ENCODE data around the gene CD63.

CD63 gene

DNA sequence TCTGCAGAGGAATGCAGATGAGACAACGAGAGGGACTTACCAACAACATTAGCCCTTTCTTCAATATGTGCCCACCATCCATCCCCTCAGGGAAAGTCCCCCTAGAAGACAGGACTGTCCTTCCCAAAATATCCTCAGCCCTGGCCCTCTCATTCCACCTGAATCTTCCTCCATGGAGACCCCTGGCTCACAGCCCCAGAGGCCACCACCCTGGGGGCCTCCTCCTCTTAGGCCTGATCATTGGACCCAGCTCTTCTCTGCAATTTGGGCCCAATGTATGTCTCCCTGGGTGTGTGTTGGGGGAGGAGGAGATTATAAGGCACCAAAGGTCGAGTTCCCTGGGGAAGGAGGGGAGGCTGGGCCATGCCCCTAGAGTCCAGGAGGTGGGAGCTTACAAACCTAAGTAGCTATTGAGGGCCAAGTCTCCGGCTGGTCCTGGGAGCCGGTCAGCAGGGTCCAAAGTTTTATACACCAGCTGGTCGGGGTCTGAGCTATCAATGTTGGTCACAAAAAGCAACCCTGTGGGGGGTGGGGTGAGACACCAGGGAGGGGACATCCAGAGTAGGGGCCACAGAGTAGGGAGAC, 29.2 kb downstream of the CD63 start:
- no peak overlapping the region for H3K4me3 ChIP-seq (replicated peaks; ENCODE audit: low read depth, low read length)
- TF ChIP-seq, protein P1, sequence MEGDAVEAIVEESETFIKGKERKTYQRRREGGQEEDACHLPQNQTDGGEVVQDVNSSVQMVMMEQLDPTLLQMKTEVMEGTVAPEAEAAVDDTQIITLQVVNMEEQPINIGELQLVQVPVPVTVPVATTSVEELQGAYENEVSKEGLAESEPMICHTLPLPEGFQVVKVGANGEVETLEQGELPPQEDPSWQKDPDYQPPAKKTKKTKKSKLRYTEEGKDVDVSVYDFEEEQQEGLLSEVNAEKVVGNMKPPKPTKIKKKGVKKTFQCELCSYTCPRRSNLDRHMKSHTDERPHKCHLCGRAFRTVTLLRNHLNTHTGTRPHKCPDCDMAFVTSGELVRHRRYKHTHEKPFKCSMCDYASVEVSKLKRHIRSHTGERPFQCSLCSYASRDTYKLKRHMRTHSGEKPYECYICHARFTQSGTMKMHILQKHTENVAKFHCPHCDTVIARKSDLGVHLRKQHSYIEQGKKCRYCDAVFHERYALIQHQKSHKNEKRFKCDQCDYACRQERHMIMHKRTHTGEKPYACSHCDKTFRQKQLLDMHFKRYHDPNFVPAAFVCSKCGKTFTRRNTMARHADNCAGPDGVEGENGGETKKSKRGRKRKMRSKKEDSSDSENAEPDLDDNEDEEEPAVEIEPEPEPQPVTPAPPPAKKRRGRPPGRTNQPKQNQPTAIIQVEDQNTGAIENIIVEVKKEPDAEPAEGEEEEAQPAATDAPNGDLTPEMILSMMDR (IDR thresholded peaks at IDR 0.05; ENCODE audit: low read length, missing control alignments) = no peak

DNA sequence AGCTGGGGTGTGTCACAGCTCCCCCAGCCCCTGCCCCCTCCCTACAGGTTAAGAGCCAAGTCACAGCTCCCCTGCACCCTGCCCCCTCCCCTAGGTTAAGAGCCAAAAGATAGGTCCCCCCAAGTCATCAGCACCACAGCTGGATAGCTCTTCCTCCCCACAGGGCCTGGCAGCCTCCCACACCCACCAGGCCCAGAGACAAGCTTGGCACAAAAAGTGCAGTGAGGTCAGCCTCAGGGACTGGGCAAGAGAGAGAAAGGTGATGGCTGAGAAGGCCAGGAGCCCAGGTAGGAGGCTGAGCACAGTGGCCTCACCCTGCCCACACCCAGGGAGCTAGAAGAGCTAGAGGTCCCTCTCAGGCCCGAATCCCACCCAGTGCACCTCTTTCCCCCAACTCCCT, 29.8 kb downstream of the CD63 start:
- TF ChIP-seq, protein P1 (IDR thresholded peaks at IDR 0.05; ENCODE audit: low read length, missing control alignments) = no peak
- no peak for DNase-seq (ENCODE audit: low read depth)
- no peak overlapping the region for H3K4me3 ChIP-seq (replicated peaks; ENCODE audit: low read depth, low read length)

More for the DNA sequence above, 29.2 kb downstream of the CD63 start:
- no peak for DNase-seq (ENCODE audit: low read depth)

DNA sequence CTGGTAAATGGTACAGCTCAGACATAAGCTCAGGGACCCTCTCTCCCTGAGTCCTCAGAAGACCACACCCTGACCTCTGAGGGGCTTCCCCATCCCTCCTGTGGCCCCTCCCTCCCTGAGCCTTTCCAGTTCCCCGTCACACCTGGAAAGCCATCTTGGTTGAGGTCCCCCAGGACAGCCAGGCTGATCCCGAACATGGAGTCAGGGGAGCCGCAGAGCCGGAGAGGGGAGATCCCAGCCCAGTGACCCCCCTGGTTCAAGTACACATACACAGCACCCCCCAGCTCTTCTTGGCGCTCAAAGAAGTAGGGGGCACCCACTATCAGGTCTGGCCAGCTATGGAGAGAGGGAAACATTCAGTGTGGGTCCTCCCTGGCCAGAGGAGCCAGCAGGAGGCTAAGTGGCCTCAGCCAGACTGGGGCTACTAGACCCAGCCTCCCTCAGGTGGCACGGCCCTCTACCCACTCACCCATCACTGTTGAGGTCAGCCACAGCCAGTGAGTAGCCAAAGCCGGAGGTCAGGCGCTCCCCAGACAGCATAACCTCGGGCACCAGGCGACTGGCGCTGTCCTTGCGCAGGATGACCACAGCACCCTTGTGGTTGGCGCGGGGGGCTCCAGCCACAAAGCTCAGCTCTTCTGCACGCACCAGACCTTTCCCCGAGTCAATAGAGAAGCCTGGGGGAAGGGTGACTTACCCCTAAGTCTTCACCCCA, 30.4 kb downstream of the CD63 start:
- H3K4me3 ChIP-seq (replicated peaks; ENCODE audit: low read depth, low read length) = no peak overlapping the region
- TF ChIP-seq, protein P1 (IDR thresholded peaks at IDR 0.05; ENCODE audit: low read length, missing control alignments) = no peak
- no peak for DNase-seq (ENCODE audit: low read depth)

DNA sequence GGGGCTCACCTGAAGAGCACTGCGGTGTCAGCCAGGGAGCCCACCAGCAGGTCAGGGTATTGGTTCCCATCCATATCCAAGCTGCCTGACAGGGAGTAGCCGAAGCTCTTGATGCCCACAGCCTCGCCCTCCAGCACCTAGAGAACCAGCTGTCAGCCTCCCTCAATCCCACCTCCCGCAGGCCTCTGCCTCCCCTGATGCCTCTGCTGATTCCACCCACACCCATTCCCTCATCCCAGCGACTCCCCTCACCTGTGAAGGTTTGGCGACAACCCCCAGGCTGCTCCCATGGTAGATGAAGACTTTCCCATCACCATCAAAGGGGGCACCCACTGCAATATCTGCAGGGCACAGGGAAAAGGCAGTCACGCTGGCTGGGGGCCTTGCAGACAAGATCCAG, 31.1 kb downstream of the CD63 start:
- DNase-seq (ENCODE audit: low read depth) = no peak
- no peak overlapping the region for H3K4me3 ChIP-seq (replicated peaks; ENCODE audit: low read depth, low read length)
- TF ChIP-seq, protein P1 (IDR thresholded peaks at IDR 0.05; ENCODE audit: low read length, missing control alignments) = no peak

DNA sequence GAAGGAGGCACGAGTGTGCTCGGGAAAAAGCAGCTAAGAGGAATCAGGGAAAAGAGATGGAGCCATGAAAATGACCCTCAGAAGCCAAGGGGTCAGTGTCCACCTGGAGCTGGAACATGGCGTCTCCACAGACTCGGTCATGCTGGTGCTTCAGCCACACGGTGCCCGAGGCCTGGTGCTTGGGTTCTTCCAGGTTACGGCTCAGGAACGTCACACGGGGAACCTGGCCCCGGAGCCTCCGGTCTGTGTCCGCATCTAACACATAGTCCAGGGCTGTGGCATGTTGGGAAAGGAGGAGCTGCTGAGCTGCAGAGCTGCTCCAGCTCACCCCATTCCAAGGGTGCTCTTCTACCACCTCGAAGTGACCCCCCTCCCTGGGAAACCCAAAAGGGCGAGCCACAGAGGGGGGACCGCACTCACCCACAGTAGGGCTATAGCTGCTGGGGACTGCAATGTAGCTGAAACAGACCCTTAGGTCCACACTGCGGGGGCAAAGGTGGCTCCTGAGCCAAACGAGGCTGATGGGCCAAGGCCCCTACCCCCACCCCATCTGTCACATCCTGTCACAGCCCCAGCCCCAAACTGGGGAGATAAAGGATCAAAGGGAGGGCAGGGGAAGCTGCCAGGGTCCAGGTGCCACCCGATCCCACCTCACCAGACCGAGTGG, 31.9 kb downstream of the CD63 start:
- H3K4me3 ChIP-seq (replicated peaks; ENCODE audit: low read depth, low read length) = no peak overlapping the region
- DNase-seq (ENCODE audit: low read depth) = no peak
- TF ChIP-seq, protein P1 (IDR thresholded peaks at IDR 0.05; ENCODE audit: low read length, missing control alignments) = no peak

DNA sequence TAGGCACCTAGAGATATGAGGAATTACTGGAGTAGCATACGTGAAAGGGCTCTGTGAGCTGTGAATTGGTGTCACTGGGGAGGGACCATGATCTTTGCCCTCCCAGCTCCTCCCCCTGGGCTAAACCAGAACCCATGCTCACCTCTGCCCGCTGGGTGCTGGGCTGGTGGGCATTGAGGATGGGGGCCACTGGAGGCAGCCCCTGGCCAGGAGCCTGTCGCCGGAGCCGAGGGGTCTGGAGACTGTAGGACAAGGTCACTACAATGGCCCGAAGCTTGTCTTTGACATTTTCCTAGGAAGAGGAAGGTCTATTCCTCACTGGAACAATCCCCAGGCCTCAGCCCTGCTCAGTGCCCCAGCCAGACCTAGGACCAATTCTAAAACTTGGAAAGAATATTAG, 32.7 kb downstream of the CD63 start:
- H3K4me3 ChIP-seq (replicated peaks; ENCODE audit: low read depth, low read length) = no peak overlapping the region
- TF ChIP-seq, protein P1 (IDR thresholded peaks at IDR 0.05; ENCODE audit: low read length, missing control alignments) = no peak
- no peak for DNase-seq (ENCODE audit: low read depth)
